GM23338 (cell line): ENCODE data around the gene APBA2. TPM values are rescaled to one million over a fixed set of nuclear protein-coding genes. Genes with fewer than 3 reads are reported as not detected.

Experiments
- ATAC-seq: fragments of 200-7000 bp; cut with Tn5 transposase; 3 replicates; pipeline ENCODE4 v1.9.1; 2020
- DNase-seq: peaks from one replicate; pipeline ENCODE4 v3.0.0-alpha.2; 2015; ENCODE audit warnings: low spot score
- H2AFZ ChIP-seq: fragments of 200-600 bp; sonication (generic); 2 replicates; pipeline ENCODE4 v1.8.0; 2016; ENCODE audit warnings: antibody characterized with exemption, mild to moderate bottlenecking, moderate library complexity
- H3F3A ChIP-seq: fragments of 200-600 bp; sonication (generic); replicated peaks from 2 replicates; pipeline ENCODE4 v1.8.0; 2017; ENCODE audit warnings: antibody characterized with exemption, mixed run types, low read depth
- H3K27ac ChIP-seq: fragments of 200-600 bp; sonication (generic); 2 replicates; pipeline ENCODE4 v1.6.1; 2016; ENCODE audit warnings: low read depth
- H3K27me3 ChIP-seq: fragments of 200-600 bp; sonication (generic); 2 replicates; pipeline ENCODE4 v1.8.0; 2016; ENCODE audit warnings: mild to moderate bottlenecking, mixed run types, moderate library complexity; ENCODE audit not compliant: insufficient read depth
- H3K36me3 ChIP-seq: fragments of 200-600 bp; sonication (generic); 2 replicates; pipeline ENCODE4 v1.8.0; 2016; ENCODE audit warnings: mild to moderate bottlenecking; ENCODE audit not compliant: insufficient read depth
- H3K4me1 ChIP-seq: fragments of 200-600 bp; sonication (generic); 2 replicates; pipeline ENCODE4 v1.8.0; 2016; ENCODE audit warnings: mild to moderate bottlenecking, moderate library complexity; ENCODE audit not compliant: insufficient read depth
- H3K4me2 ChIP-seq: fragments of 200-600 bp; sonication (generic); 2 replicates; pipeline ENCODE4 v1.7.1; 2017; ENCODE audit warnings: mixed run types
- H3K4me3 ChIP-seq: fragments of 200-600 bp; sonication (generic); 2 replicates; pipeline ENCODE4 v1.6.1; 2016; ENCODE audit warnings: mixed run types
- H3K79me2 ChIP-seq: fragments of 200-600 bp; sonication (generic); replicated peaks from 2 replicates; pipeline ENCODE4 v1.8.0; 2017; ENCODE audit warnings: mild to moderate bottlenecking; ENCODE audit not compliant: insufficient read depth
- H3K9me2 ChIP-seq: fragments of 200-600 bp; sonication (generic); 2 replicates; pipeline ENCODE4 v1.8.0; 2017; ENCODE audit not compliant: insufficient read depth
- H4K20me1 ChIP-seq: fragments of 200-600 bp; sonication (generic); replicated peaks from 2 replicates; pipeline ENCODE4 v1.8.0; 2017; ENCODE audit warnings: mild to moderate bottlenecking; ENCODE audit not compliant: insufficient read depth
- H3K27ac Mint-ChIP-seq: 2 replicates; pipeline ENCODE4 v1.8.0; 2020; ENCODE audit warnings: inconsistent platforms, mild to moderate bottlenecking, moderate library complexity, mixed read lengths
- H3K27me3 Mint-ChIP-seq: 3 replicates; pipeline ENCODE4 v1.8.0; 2022; ENCODE audit warnings: low read depth, mild to moderate bottlenecking, moderate library complexity, mixed read lengths, inconsistent platforms; ENCODE audit not compliant: insufficient read depth, poor library complexity
- H3K36me3 Mint-ChIP-seq: 3 replicates; pipeline ENCODE4 v1.8.0; 2021; ENCODE audit warnings: low read depth, mild to moderate bottlenecking, inconsistent platforms, moderate library complexity, mixed read lengths
- H3K4me1 Mint-ChIP-seq: 3 replicates; pipeline ENCODE4 v1.8.0; 2020; ENCODE audit warnings: mild to moderate bottlenecking, inconsistent platforms, mixed read lengths
- H3K4me3 Mint-ChIP-seq: 3 replicates; pipeline ENCODE4 v1.8.0; 2021; ENCODE audit warnings: moderate library complexity, mild to moderate bottlenecking, inconsistent platforms, mixed read lengths
- H3K9me3 Mint-ChIP-seq: 3 replicates; pipeline ENCODE4 v1.8.0; 2020; ENCODE audit warnings: moderate library complexity, mild to moderate bottlenecking, inconsistent platforms, mixed read lengths
- EZH2phosphoT487 ChIP-seq: fragments of 200-600 bp; sonication (generic); IDR thresholded peaks from one replicate; pipeline ENCODE4 v1.8.1; 2018; ENCODE audit warnings: antibody characterized with exemption; ENCODE audit not compliant: unreplicated experiment
- JUNB ChIP-seq: IDR thresholded peaks from one replicate; pipeline ENCODE4 v1.6.1; 2016; ENCODE audit warnings: antibody characterized with exemption; ENCODE audit not compliant: unreplicated experiment
- REST ChIP-seq: IDR thresholded peaks from one replicate; pipeline ENCODE4 v1.6.1; 2018; ENCODE audit warnings: antibody characterized with exemption; ENCODE audit not compliant: unreplicated experiment
- STAT1 ChIP-seq: IDR thresholded peaks from one replicate; pipeline ENCODE4 v1.6.1; 2016; ENCODE audit warnings: antibody characterized with exemption; ENCODE audit not compliant: unreplicated experiment
- ZNF331 ChIP-seq: fragments of 250-450 bp; sonication (Bioruptor Pico); IDR thresholded peaks from 2 replicates; pipeline ENCODE4 v1.5.0; 2020; ENCODE audit warnings: low read depth, mild to moderate bottlenecking, moderate library complexity
- ZNF462 ChIP-seq: fragments of 250-450 bp; sonication (Bioruptor Pico); IDR thresholded peaks from 2 replicates; pipeline ENCODE4 v1.5.0; 2020; ENCODE audit warnings: mild to moderate bottlenecking, moderate library complexity
- polyA plus RNA-seq: library from polyadenylated mRNA; unstranded; fragments of >200 nt; fragmentation: Nextera tagmentation; extraction: Ambion mirVana; gene quantifications from 2 replicates; pipeline ENCODE4 v1.2.1, GENCODE V29; 2016
- total RNA-seq: library from RNA; depleted of rRNA; stranded (reverse); fragments of >200 nt; shearing (Covaris generic); gene quantifications from 2 replicates; pipeline ENCODE4 v1.2.3, GENCODE V29; 2014

The APBA2 gene
- total and polyA plus RNA-seq, 2 experiments from 2014 or later, result 5.9 to 24.7 TPM

GRCh38 chr15:28977377-28978010 lies 91.7 kb downstream of the APBA2 start:
- Histone ChIP-seq H3K27ac (no peak overlapping the region), H3K36me3 (no peaks in the 10 kb centered on the region), H3K79me2 (no peaks in the 10 kb centered on the region), H2AFZ (no peak overlapping the region), H3F3A (no peaks in the 10 kb centered on the region), H3K4me1 (no peaks in the 10 kb centered on the region), H4K20me1 (no peaks in the 10 kb centered on the region), H3K4me3 (no peak overlapping the region), H3K4me2 (no peak overlapping the region), H3K27me3 (no peaks in the 10 kb centered on the region), H3K9me2 (no peaks in the 10 kb centered on the region)
- Mint-ChIP-seq H3K27ac (no peak overlapping the region; the same call in 1 of the 2 replicates), H3K4me1 (peaks cover 3% of the 10 kb centered on the region; the same call in 2 of the 3 replicates), H3K36me3 (no peaks in the 10 kb centered on the region), H3K9me3 (no peaks in the 10 kb centered on the region), H3K27me3 (no peaks in the 10 kb centered on the region), H3K4me3 (no peak overlapping the region)
- DNase-seq (no peak), ATAC-seq (peak; percentile 42; the same call in 2 of the 3 replicates)
- TF ChIP-seq STAT1, result no peak
- TF ChIP-seq REST, result peak; percentile 63
- TF ChIP-seq EZH2phosphoT487, result no peak
- no peak for TF ChIP-seq JUNB
- no peak for TF ChIP-seq ZNF462
- no peak for TF ChIP-seq ZNF331 (CRISPR knock-in tag)
